SH-SY5Y (cell line): ENCODE results near the gene SAT2.

Experiments
- GATA2 ChIP-seq: IDR thresholded peaks from 2 replicates; pipeline ENCODE4 v1.6.1; 2011; ENCODE audit warnings: mild to moderate bottlenecking, low read depth, low read length
- GATA3 ChIP-seq: IDR thresholded peaks from 2 replicates; pipeline ENCODE4 v1.6.1; 2011; ENCODE audit warnings: low read depth, mild to moderate bottlenecking, low read length, moderate library complexity

DNA sequence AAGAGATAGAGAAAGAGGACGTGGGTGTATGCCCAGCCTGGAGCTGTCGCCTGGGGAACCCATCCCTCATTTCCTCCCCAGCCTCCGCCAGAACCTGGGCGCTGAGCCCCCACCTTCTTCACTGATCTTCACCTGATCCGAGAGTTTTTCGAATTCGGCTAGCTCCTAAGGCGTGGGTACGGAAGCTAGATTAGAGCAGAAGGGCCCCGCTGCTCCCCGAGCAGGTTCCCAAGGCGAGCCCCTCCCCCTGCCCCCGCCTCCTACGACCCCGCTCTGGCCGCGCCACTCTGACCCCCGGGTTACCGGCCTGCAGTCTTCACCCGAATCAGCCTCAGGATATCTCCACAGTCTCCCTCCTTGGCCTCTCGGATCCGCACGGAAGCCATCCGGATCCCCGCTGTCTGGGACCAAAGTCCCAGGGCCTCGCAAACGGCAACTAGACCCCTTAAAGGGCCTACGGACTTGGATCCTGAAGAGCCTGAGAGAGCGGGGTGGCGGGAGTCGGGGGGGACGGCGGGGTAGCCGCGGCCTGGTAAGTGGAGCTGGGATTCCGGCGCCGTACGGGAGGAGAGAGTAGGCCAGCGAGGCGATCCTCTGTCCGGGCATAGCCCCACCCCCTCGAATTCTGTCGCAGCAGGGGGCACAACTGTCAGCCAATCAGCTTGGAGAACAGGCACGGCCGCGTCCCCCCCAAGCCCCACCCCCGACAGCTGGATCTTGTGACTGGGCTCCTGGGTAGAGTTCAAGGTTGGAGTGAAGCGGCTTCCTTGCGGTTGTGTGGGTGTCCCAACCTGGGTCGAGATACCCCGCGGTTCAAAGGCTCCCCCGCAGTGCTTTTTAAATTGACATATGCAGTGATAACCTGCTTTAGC lies at the start of gene SAT2:
- TF ChIP-seq GATA3 (no peak), GATA2 (no peak)
